Measurements from ENCODE around the gene PCSK6.
"Not testable (repeated sequence)": the region's sequence is repeated elsewhere in the genome, so short reads cannot be mapped to it uniquely, and the experiment has no call there.

PCSK6 gene

DNA sequence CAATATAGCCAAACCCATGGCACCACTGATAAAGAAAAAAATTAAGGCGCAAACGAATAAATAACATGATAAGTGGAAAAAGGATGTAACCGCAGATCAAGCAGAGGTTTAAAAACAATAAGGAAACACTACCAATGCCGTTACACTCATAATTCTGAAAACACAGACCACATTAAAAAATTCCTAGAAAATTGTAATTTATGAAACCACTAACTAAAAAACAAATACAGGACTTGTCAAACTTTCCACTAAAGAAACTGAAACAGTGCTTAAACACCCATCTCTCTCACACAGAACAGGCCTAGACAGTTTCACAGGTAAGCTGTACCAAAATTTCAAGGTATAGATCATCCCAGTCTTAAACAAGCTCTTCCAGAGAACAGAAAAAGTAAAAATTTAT lies 28.4 kb downstream of the PCSK6 start:
- no peak for DNase-seq (ENCODE audit: low spot score)

DNA sequence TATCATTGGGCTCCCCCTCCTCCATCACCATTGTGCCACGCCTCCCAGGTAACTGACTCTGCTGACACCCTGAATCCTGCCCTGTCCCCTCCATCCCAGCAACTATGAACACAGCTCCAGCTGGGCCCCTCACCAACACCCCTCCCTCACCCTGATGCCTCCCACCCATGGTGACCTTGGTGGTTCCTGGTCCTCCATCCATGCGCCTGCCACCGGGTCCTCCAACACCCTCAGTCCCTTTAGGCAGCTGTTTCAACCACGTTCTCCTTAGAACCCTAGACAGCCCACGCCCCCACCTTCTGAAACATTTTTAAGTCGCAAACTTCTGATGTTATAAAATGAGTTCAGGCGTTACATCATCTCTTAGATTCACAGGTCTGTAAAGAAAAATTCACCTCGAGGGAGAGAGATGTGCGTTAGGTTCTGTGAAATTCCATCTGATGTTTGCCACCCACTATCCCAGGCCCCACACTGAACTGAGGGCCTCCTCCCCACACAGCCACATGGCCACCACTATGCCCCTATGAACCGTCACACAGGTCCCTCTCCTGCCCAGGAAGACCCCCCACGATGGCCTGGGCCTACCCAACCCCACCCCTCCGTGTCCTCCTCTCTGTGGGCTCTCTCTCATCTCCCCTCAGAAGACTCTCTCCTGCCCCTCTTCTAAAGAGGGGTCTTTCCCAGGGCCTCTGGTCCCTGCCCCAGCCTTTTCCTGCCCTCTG lies 29.8 kb downstream of the PCSK6 start:
- DNase-seq (ENCODE audit: low spot score), result no peak

DNA sequence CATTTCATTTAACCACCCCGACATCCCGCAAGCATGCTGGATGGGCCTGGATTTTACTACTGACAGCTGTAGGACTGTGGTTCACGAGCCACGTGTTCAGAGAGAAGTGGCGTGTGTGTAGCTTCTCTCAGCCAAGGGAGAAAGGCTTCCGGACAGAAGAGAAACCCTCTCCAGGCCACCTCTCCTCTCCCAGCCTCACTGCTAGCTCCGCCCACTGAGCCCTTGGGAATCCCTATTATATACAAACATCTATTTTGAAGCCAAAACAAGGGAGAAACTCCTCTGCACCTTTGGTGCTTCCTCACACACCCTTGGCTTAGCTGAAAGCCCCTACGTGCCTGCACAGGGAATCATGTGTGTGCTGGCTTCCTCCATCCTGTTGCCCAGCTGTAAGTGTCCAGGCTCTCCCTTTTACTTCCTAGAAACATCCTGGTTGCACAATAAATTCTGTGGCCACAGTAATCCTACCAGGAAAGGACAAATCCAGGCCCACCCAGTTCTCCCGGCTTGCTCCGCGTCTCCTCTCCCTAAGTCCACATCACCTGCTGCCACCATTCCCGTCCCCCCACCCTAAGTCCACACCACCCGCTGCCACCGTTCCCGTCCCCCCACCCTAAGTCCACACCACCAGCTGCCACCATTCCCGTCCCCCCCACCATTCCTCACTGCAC lies 30.5 kb downstream of the PCSK6 start:
- DNase-seq (ENCODE audit: low spot score), result peak; percentile 40

- DNase-seq (ENCODE audit: low spot score), result no peak
Observed at GRCh38 chr15:101458158-101458900, 31.2 kb downstream of the PCSK6 start.

GRCh38 chr15:101457696-101458095 lies 31.8 kb downstream of the PCSK6 start:
- no peak for DNase-seq (ENCODE audit: low spot score)

DNA sequence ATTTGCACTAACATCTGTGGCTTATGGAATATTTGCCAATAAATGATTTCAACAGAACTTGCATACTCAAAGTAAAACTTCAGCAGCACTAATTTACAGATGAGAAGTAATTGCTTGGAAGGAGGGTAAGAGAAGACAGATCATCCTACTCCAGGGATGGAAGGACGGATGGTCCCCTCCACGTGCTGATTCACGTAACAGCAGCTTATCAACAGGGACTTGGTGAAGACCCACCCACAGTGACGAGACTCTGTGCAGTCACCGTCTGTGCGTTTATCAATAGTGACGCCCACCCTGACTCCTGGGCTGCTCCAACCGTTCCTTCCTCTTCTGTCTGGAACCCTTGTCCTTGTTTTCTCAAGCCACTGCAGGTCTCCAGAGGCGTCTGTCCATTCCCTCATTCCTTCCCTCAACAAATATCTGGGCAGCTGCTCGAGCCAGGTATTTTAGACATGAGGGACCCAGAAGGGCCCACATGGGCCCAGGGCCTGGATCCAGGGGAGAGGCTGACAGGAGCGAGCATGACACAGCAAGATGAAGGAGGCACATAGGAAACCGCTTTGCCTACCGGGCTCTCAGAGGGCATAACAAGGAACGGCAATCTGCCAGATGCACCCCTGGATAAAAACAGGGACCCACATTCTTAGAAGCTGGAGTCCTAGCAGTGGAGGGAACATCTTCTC lies 33.3 kb downstream of the PCSK6 start:
- DNase-seq (ENCODE audit: low spot score), result no peak

GRCh38 chr15:101455291-101456025 lies 34.0 kb downstream of the PCSK6 start:
- peak; percentile 60 for DNase-seq (ENCODE audit: low spot score)

GRCh38 chr15:101454781-101455180 lies 34.7 kb downstream of the PCSK6 start:
- not testable (repeated sequence) for DNase-seq (ENCODE audit: low spot score)

GRCh38 chr15:101454365-101454764 lies 35.1 kb downstream of the PCSK6 start:
- no peak for DNase-seq (ENCODE audit: low spot score)

DNA sequence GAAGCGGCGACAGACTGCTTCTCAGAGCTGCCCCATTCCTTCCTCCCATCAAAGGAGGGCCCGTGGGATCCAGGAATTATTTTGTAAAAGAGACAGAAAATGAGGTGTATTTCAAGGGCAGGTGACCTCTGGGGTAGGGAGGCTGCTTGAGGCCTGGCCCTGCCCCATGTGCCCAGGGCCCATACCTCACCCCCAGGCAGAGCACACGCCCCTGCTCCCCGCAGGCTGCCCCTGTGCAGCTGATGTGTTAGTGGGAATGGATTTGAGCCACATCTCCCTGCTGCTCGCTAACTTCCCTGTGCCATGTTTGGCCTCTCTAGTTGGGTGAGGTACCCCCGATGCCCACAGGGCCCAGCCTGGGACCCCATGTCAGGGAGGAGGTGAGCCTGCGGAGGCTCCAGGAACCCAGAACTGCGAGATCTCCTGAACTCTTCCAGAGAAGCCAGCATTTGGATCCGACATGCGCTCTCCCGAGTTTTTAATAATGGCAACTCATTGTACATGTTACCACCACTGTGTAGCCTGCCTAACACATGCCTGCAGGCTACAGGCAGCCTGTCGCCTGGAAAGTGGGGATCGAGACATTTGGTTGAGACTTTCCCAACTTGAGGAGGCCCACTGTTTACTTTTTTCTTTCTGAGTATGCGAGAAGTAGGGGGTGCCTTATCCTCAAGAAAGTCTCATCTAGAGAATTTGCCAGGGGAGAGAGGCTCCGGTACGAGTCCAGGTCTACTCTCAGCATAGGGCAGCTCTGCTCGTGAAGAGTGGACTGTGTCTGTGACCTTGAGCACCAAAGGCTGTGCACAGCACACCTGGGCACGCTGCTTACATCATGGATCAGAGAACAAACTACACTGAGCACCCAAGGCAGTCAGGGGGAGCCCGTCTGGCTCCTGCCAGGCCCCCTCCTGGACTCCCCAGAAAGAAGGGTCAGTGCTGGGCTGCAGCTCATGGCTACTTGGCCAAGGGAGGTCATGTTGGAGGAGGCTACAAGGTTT lies 36.1 kb downstream of the PCSK6 start:
- DNase-seq (ENCODE audit: low spot score), result no peak

DNA sequence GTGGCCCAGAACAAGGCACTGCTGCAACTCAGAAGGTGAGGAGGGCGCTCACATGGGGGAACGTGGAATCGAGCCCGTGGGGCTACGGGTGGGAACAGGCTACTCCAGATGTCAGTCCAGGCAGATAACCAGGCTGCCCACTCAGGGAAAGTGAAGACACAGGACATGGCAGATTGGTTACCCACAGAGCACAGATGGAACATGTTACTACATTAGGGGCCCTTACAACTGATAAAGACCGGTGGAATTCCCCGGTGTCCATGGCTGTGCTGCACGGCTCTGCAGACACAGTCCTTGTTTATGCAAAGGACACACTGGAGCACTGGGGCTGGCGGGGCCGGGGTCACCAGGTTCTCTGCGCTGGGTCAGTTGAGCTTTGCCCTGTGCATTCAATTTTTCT lies 36.9 kb downstream of the PCSK6 start:
- DNase-seq (ENCODE audit: low spot score), result no peak

DNA sequence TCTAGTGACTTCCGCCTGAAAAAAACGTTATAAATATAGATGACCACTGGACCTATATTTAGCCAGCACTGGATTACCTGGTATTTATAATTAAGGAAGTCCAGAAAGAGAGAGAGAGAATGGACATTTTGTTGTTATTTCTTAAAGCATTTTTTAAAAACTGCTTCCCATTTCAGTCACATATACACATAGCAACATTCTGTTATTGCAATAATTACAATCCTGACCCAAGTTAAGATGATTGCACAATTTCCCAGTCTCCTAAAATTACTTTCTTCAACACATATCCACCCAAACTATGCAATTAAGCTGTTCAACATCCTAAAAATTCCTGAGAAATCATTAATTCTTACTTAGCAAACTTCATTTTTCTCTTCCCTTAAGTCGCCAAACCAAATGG lies 37.7 kb downstream of the PCSK6 start:
- no peak for DNase-seq (ENCODE audit: low spot score)

GRCh38 chr15:101451266-101451799 lies 38.2 kb downstream of the PCSK6 start:
- peak; percentile 10 for DNase-seq (ENCODE audit: low spot score)

- DNase-seq (ENCODE audit: low spot score), result no peak
Observed at GRCh38 chr15:101450403-101451265, 38.9 kb downstream of the PCSK6 start.

DNA sequence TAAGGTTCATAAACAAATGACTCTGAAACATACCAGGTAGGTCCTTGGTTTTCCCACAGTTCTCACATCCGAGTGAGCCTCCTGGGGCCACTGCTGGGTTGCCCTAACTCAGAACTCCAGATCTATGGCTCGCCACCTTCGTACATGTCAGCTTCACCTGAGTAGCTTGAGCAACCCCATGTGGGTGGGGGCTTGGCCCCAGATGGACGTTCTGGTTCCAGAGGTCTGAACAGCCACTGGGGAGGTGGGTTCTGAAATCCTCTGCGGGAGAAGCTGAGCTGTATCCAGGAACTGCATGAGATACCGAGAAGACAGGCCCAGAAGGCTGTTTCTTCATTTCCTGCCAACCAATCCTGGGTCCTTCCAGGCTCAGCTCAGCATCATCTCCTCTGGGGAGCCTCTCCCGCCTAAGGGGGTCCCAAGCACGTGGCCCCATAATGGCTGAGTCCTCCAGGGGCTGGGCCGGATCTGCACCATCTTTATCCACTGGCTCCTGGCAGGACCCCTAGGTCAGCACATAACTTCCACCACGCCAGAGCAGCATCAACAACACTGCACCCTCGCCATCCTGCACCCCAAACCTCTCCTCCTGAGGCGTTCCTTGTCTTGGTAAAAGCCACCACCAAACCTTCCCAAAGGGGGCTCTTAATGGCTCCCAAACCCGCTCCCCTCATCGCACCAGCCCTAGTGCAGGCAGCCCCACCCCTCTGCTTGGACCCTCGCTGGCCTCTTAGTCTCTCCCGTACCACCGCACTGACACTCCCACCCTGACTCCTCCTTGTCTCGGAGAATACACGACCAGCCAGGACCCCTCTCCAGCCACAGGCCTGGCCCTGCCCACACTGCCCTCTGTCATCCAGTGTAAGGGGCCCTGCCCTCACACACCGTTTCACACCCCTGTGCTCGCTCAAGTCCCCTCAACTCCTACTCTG lies 39.8 kb downstream of the PCSK6 start:
- no peak for DNase-seq (ENCODE audit: low spot score)

- DNase-seq (ENCODE audit: low spot score), result no peak
Observed at GRCh38 chr15:101448336-101448735, 41.2 kb downstream of the PCSK6 start.

GRCh38 chr15:101447561-101448071 lies 41.9 kb downstream of the PCSK6 start:
- no peak for DNase-seq (ENCODE audit: low spot score)

DNA sequence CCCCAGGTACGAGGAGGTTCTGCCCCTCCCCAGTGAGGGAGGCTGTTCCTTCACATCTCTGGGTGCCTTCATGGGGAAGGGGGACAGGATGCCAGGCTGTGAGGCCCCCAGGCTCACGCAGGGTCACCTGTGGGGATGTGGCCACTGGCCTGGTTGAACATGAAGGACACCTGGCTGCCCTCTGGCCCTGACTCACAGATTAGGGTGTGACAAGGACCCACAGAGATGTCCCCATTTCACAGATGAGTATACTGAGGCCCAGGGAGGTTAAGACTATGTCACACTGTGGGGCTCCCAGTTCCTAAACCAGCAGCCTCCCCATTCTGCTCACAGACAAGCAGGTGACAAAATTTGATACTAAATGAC lies 42.4 kb downstream of the PCSK6 start:
- no peak for DNase-seq (ENCODE audit: low spot score)

All from AG08395 (cell line).